GM12874 (cell line): Measurements from ENCODE around the gene C4orf51.

Experiments used
- CTCF ChIP-seq: IDR thresholded peaks from 2 replicates; pipeline ENCODE4 v1.5.1; 2011; ENCODE audit warnings: low read depth, mild to moderate bottlenecking, control low read depth, low read length, moderate library complexity; ENCODE audit not compliant: insufficient read depth

Gene C4orf51

GRCh38 chr4:145735827-145736226, 55.9 kb downstream of the C4orf51 start:
- no peak for TF ChIP-seq CTCF

GRCh38 chr4:145736241-145736831, 56.4 kb downstream of the C4orf51 start:
- no peak for TF ChIP-seq CTCF

- no peak for TF ChIP-seq CTCF
Measured at GRCh38 chr4:145739845-145740244, 59.9 kb downstream of the C4orf51 start.

- no peak for TF ChIP-seq CTCF
Measured at GRCh38 chr4:145740806-145741205, 60.9 kb downstream of the C4orf51 start.

- no peak for TF ChIP-seq CTCF
Measured at GRCh38 chr4:145743641-145744040, 63.7 kb downstream of the C4orf51 start.

- TF ChIP-seq CTCF, result no peak
Measured at GRCh38 chr4:145755802-145756201, 75.9 kb downstream of the C4orf51 start.

GRCh38 chr4:145756244-145756643, 76.3 kb downstream of the C4orf51 start:
- TF ChIP-seq CTCF, result no peak
